Glutamatergic neuron (in vitro differentiated cells): Measurements from ENCODE around the gene CCDC51. TPM values are rescaled to one million over a fixed set of nuclear protein-coding genes. Genes with fewer than 3 reads are reported as not detected.

ENCODE experiments used
- DNase-seq: peaks from one replicate; pipeline ENCODE4 v3.0.0; 2022
- H3K27ac Mint-ChIP-seq: one replicate; pipeline ENCODE4 v1.8.0; 2020; ENCODE audit warnings: mild to moderate bottlenecking, mixed read lengths, inconsistent platforms; ENCODE audit not compliant: unreplicated experiment
- H3K27me3 Mint-ChIP-seq: one replicate; pipeline ENCODE4 v1.8.0; 2020; ENCODE audit warnings: mild to moderate bottlenecking, moderate library complexity, mixed read lengths, inconsistent platforms; ENCODE audit not compliant: unreplicated experiment
- H3K36me3 Mint-ChIP-seq: one replicate; pipeline ENCODE4 v1.8.0; 2020; ENCODE audit warnings: mild to moderate bottlenecking, mixed read lengths, inconsistent platforms; ENCODE audit not compliant: unreplicated experiment
- H3K4me1 Mint-ChIP-seq: one replicate; pipeline ENCODE4 v1.8.0; 2020; ENCODE audit warnings: mild to moderate bottlenecking, low read depth, mixed read lengths, inconsistent platforms; ENCODE audit not compliant: unreplicated experiment
- H3K4me3 Mint-ChIP-seq: one replicate; pipeline ENCODE4 v1.8.0; 2020; ENCODE audit warnings: mild to moderate bottlenecking, mixed read lengths, inconsistent platforms; ENCODE audit not compliant: unreplicated experiment
- H3K9me3 Mint-ChIP-seq: one replicate; pipeline ENCODE4 v1.8.0; 2020; ENCODE audit warnings: mild to moderate bottlenecking, moderate library complexity, mixed read lengths, inconsistent platforms; ENCODE audit not compliant: unreplicated experiment
- total RNA-seq: library from RNA; stranded (reverse); fragmentation: NEBNext Ultra II Directional; extraction: Animal tissue kit (Norgen Biotek cat#: 25700); gene quantifications from one replicate; pipeline ENCODE4 v1.2.1, GENCODE V29; 2021; ENCODE audit not compliant: unreplicated experiment
- TF ChIP-seq, protein P1 (sequence below): fragments of 200-600 bp; sonication (generic); IDR thresholded peaks from one replicate; pipeline ENCODE4 v1.5.0; 2021; ENCODE audit not compliant: partially characterized antibody, unreplicated experiment

CCDC51 gene
- total RNA-seq, 1 donor from 2014 or later, result 15.3 TPM

DNA sequence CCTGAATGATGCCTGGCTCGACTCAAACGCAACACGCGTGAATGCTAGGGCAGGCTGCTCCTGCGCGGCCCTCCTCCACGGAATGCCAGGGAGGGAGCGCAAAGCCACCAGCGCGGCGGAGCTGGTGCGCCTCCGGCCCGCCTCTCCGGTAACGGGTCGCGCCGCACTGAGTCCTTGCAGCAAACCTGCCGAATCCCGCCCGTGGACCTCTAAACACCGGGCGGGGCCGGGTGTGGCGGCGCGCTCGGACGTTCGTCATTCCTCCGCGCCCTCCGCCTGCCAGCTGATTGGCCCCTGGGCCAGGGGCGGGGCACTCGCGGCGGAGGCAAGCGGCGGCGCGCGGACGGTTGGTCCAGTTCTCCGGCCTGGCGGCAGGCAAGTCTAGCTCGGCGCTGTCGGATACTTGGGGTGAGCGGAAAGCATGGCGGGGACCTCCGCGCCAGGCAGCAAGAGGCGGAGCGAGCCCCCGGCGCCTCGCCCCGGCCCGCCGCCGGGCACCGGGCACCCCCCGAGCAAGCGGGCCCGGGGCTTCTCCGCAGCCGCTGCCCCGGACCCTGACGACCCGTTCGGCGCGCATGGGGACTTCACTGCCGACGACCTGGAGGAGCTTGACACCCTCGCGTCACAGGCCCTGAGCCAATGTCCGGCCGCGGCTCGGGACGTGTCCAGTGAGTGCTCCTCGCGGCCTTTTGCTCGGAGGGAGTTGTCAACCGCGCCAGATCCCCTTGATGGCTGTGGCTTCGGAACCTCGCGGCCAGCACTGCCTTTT is 6.7 kb upstream of the CCDC51 start, which contains the start of gene ATRIP:
Gene ATRIP, plus strand, starts transcription at position 313 of the 769 bp plus-strand sequence. Its CDS starts 109 bp downstream, at position 422.
- peak within 1 kb of the TSS; percentile 84 for H3K27ac Mint-ChIP-seq
- peak within 1 kb of the TSS; percentile 98 for H3K4me3 Mint-ChIP-seq
- TF ChIP-seq, protein P1, sequence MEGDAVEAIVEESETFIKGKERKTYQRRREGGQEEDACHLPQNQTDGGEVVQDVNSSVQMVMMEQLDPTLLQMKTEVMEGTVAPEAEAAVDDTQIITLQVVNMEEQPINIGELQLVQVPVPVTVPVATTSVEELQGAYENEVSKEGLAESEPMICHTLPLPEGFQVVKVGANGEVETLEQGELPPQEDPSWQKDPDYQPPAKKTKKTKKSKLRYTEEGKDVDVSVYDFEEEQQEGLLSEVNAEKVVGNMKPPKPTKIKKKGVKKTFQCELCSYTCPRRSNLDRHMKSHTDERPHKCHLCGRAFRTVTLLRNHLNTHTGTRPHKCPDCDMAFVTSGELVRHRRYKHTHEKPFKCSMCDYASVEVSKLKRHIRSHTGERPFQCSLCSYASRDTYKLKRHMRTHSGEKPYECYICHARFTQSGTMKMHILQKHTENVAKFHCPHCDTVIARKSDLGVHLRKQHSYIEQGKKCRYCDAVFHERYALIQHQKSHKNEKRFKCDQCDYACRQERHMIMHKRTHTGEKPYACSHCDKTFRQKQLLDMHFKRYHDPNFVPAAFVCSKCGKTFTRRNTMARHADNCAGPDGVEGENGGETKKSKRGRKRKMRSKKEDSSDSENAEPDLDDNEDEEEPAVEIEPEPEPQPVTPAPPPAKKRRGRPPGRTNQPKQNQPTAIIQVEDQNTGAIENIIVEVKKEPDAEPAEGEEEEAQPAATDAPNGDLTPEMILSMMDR, result no peak
- no peaks in the 10 kb centered on the region for H3K36me3 Mint-ChIP-seq
- peaks cover 6% of the 10 kb centered on the region for H3K9me3 Mint-ChIP-seq
- peaks cover 20% of the 10 kb centered on the region for H3K4me1 Mint-ChIP-seq
- peaks cover 10% of the 10 kb centered on the region for H3K27me3 Mint-ChIP-seq
- DNase-seq, result peak; percentile 97

DNA sequence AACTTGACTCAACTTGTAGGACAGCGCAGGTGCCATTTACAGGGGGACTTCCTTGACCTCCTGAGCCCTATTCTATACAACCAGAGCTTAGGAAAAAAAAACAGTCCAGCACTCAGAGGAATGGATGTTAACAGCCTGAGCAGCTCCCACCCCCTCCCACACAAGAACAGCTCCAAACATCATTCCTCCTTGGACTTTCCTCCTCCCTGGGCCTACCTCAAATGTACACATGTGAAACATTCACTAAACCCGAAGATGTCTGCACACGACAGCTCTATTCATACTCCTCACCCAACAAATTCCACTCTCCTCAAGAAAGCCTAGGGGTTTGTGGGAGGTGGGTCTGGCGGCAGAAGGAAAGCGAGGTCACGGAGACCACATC is 6.1 kb upstream of the CCDC51 start:
- peaks cover 10% of the 10 kb centered on the region for H3K27me3 Mint-ChIP-seq
- TF ChIP-seq, protein P1, result no peak
- peak overlapping the region; percentile 84 for H3K27ac Mint-ChIP-seq
- H3K4me3 Mint-ChIP-seq, result peak overlapping the region; percentile 98
- H3K4me1 Mint-ChIP-seq, result peaks cover 22% of the 10 kb centered on the region
- DNase-seq, result no peak
- peaks cover 6% of the 10 kb centered on the region for H3K9me3 Mint-ChIP-seq
- no peaks in the 10 kb centered on the region for H3K36me3 Mint-ChIP-seq

DNA sequence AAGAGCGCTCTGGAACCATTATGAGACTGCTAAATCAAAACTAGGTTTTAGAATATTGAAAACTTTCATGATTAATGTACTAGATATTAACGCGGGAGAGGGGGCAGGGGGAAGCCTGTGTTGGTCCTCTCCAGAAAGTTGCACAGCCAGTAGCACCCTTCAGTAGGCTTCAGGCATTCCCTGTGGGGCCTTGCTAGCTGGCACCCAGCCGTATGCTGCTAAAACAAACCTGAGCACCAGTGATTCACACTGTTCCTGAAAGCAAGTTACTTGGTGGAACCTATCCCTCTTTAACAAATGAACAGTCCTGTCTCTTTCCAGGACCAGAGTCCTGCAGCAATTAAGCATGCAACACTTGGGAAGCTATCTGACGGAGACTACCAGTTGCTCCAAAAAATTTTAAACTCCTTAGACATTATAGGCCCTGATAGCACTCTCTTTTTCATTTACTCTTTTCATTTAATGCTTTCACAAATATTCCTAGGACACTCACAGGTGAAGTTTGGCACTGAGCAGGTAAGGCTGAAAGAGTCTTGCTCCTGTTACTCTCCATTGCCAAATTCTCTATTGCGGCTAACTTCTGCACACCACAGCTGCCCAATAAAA is 5.5 kb upstream of the CCDC51 start:
- TF ChIP-seq, protein P1, result no peak
- peak overlapping the region; percentile 84 for H3K27ac Mint-ChIP-seq

DNA sequence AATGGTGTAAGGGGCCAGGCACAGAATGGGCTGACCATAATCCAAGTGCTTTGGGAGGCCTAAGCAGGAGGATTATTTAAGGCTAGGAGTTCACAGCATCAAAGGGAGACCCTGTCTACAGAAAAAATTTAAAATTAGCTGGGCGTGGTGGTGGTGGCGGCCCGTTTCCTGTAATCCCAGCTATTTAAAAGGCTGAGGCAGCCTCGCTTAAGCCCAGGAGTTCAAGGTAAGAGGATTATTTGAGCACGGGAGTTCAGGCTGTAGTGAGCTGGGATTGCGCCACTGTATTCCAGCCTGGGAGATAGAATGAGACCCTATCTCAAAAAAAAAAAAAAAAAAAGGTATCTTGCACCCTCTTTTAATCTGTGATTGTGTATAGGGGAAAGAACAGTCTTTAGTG is 2.0 kb upstream of the CCDC51 start:
- Mint-ChIP-seq H3K27me3 (peaks cover 3% of the 10 kb centered on the region), H3K27ac (no peak overlapping the region), H3K9me3 (peaks cover 8% of the 10 kb centered on the region), H3K4me1 (peaks cover 11% of the 10 kb centered on the region), H3K36me3 (no peaks in the 10 kb centered on the region), H3K4me3 (peak overlapping the region; percentile 100)
- no peak for DNase-seq
- TF ChIP-seq, protein P1, result no peak

More for the DNA sequence above, 5.5 kb upstream of the CCDC51 start:
- H3K36me3 Mint-ChIP-seq, result no peaks in the 10 kb centered on the region
- H3K4me3 Mint-ChIP-seq, result peak overlapping the region; percentile 98
- H3K27me3 Mint-ChIP-seq, result peaks cover 10% of the 10 kb centered on the region
- DNase-seq, result no peak
- H3K9me3 Mint-ChIP-seq, result peaks cover 6% of the 10 kb centered on the region
- peaks cover 22% of the 10 kb centered on the region for H3K4me1 Mint-ChIP-seq

DNA sequence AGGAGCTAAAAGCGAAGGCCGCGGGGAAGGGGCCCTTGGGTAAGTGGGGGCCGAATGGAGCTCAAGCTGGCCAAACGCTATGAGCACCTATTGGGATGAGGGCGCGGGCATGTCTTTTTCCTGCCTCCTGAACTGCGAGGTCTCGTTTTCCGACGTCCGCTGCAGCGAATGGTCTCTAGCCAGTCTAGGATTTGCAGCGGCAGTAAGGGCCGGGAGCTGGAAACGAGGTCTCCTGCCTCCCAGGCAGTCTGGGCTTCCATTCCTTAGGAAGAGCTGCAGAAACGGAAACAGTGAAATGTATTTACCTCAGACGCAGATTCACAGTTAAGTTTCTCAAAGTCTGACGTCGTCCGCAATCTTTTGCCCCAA is 655 bp upstream of the CCDC51 start:
- peak overlapping the region; percentile 100 for H3K4me3 Mint-ChIP-seq
- DNase-seq, result no peak
- TF ChIP-seq, protein P1, result no peak
- H3K27ac Mint-ChIP-seq, result peak overlapping the region; percentile 86
- peaks cover 4% of the 10 kb centered on the region for H3K4me1 Mint-ChIP-seq
- H3K9me3 Mint-ChIP-seq, result peaks cover 6% of the 10 kb centered on the region
- no peaks in the 10 kb centered on the region for H3K36me3 Mint-ChIP-seq
- no peaks in the 10 kb centered on the region for H3K27me3 Mint-ChIP-seq
